Esophagus squamous epithelium (tissue), 5 donors: ENCODE data around the gene CAMK1G. TPM values are rescaled to one million over a fixed set of nuclear protein-coding genes. Genes with fewer than 3 reads are reported as not detected.
A peak's percentile ranks its signal among the peaks of the same experiment; 100 is the strongest.

Experiments used
- DNase-seq: peaks from one replicate; lab custom pipeline; 2025; lab: John Stamatoyannopoulos, UW
- H3K27ac ChIP-seq, 4 donors: fragments of 200-600 bp; sonication (generic); one replicate each; pipeline ENCODE4 v1.5.1; 2016 to 2019; ENCODE audit warnings: mild to moderate bottlenecking in 1 of 4
- H3K27me3 ChIP-seq, 4 donors: fragments of 200-600 bp; sonication (generic); 1 replicate in 3 of 4; 2 replicates in 1 of 4; pipeline versions ENCODE4 v1.5.1 to v1.6.0; 2017 to 2021; ENCODE audit warnings: antibody characterized with exemption in 1 of 4
- H3K36me3 ChIP-seq, 3 donors: fragments of 200-600 bp; sonication (generic); one replicate each; pipeline ENCODE4 v1.5.1; 2016 to 2019
- H3K4me1 ChIP-seq, 3 donors: fragments of 200-600 bp; sonication (generic); one replicate each; pipeline ENCODE4 v1.5.1; 2017 to 2019
- H3K4me3 ChIP-seq, 4 donors: fragments of 200-600 bp; sonication (generic); 1 replicate in 3 of 4; 2 replicates in 1 of 4; pipeline ENCODE4 v1.5.1; 2016 to 2019; ENCODE audit warnings: mild to moderate bottlenecking in 2 of 4, moderate library complexity in 1 of 4
- H3K9me3 ChIP-seq, 3 donors: fragments of 200-600 bp; sonication (generic); one replicate each; pipeline ENCODE4 v1.5.1; 2016 to 2019
- POLR2A ChIP-seq, 4 donors: fragments of 450-650 bp; IDR thresholded peaks; one replicate each; pipeline ENCODE4 v1.6.1; 2017; ENCODE audit warnings: antibody characterized with exemption in 4 of 4, mild to moderate bottlenecking in 4 of 4, moderate library complexity in 3 of 4
- WGBS, 2 donors: methylation state at CpG; one replicate each; pipeline ENCODE4 v1.1.5; 2018; 5-methylcytosine and 5-hydroxymethylcytosine counted together
- intact Hi-C: fragments of 100-400 bp; cut with DNase I; formaldehyde crosslinking; loops from one replicate; pipeline ENCODE4 v1.15.0; 2022
- total RNA-seq, 4 donors: library from RNA; depleted of rRNA; stranded (reverse); fragments of >200 nt; gene quantifications; one replicate each; pipeline ENCODE4 v1.1.0, GENCODE V29; 2016
- TF ChIP-seq, protein P1 (sequence below), 6 experiments: fragments of 450-650 bp in 4 of 6; fragments of 200-600 bp in 2 of 6; sonication (generic) in 2 of 6; IDR thresholded peaks; one replicate each; pipeline ENCODE4 v1.5.1; 2016 to 2019; ENCODE audit warnings: antibody characterized with exemption in 6 of 6, mild to moderate bottlenecking in 4 of 6, moderate library complexity in 4 of 6
- donor health status: DM: yes; HTN: yes; CAD: no.

Gene CAMK1G
- total RNA-seq, 4 donors from 2014 or later: 0.19 TPM; not detected in 3

- Histone ChIP-seq H3K36me3 (no peaks in the 10 kb centered on the region), H3K4me3 (peak overlapping the region in 1 of 4 donors; percentile 42), H3K27me3 (peaks cover 0 to 23% (median 0%) of the 10 kb centered on the region in 4 donors), H3K27ac (no peak overlapping the region), H3K4me1 (peaks cover 6 to 51% (median 12%) of the 10 kb centered on the region in 3 donors), H3K9me3 (no peaks in the 10 kb centered on the region)
- TF ChIP-seq POLR2A (IDR thresholded peaks at IDR 0.05): no peak
- TF ChIP-seq, protein P1, sequence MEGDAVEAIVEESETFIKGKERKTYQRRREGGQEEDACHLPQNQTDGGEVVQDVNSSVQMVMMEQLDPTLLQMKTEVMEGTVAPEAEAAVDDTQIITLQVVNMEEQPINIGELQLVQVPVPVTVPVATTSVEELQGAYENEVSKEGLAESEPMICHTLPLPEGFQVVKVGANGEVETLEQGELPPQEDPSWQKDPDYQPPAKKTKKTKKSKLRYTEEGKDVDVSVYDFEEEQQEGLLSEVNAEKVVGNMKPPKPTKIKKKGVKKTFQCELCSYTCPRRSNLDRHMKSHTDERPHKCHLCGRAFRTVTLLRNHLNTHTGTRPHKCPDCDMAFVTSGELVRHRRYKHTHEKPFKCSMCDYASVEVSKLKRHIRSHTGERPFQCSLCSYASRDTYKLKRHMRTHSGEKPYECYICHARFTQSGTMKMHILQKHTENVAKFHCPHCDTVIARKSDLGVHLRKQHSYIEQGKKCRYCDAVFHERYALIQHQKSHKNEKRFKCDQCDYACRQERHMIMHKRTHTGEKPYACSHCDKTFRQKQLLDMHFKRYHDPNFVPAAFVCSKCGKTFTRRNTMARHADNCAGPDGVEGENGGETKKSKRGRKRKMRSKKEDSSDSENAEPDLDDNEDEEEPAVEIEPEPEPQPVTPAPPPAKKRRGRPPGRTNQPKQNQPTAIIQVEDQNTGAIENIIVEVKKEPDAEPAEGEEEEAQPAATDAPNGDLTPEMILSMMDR (IDR thresholded peaks at IDR 0.05): peak; percentile 76 to 87 (median 84)
- intact Hi-C loops: loop anchor here (10.0 kb wide), 1 partner anchor 55 kb away; no protein-coding TSS in a partner anchor
- DNase-seq: no peak
- WGBS, 2 donors: 6 to 7% methylated on average over 9 of the region's 9 CpGs
Observed at GRCh38 chr1:209569455-209570207, 13.9 kb upstream of the CAMK1G start.

DNA sequence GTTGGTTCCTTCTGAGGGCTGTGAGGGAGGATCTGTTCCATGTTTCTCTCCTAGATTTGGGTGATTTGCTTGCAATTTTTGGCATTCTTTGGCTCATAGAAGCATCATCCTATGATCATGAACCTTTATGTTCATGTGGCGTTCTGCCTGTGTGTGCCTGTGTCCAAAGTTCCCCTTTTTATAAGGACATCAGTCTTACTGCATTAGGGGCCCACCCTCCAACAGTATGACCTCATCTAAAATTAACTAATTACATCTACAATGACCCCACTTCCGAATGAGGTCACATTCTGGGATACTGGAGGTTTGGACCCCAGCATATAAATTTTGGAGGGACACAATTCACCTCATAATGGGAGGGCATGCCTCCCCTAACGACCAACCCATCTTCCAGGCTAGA, 12.8 kb upstream of the CAMK1G start:
- WGBS, 2 donors: 59 to 61% methylated on average over 3 of the region's 3 CpGs
- Histone ChIP-seq H3K27me3 (peaks cover 0 to 22% (median 0%) of the 10 kb centered on the region in 4 donors), H3K4me1 (peaks cover 0 to 40% (median 7%) of the 10 kb centered on the region in 3 donors), H3K9me3 (no peaks in the 10 kb centered on the region), H3K36me3 (no peaks in the 10 kb centered on the region), H3K4me3 (no peak overlapping the region), H3K27ac (no peak overlapping the region)
- intact Hi-C loops: loop anchor here (10.0 kb wide), 1 partner anchor 54 kb away; no protein-coding TSS in a partner anchor
- DNase-seq: no peak
- TF ChIP-seq, protein P1 (IDR thresholded peaks at IDR 0.05): no peak
- no peak for TF ChIP-seq POLR2A (IDR thresholded peaks at IDR 0.05)

GRCh38 chr1:209576392-209577197, 6.9 kb upstream of the CAMK1G start:
- no peak overlapping the region for H3K27ac ChIP-seq
- peaks cover 0 to 46% (median 0%) of the 10 kb centered on the region in 4 donors for H3K27me3 ChIP-seq
- H3K9me3 ChIP-seq: no peaks in the 10 kb centered on the region
- 15 to 22% methylated on average over 10 to 12 of the region's 12 CpGs for WGBS, 2 donors
- TF ChIP-seq, protein P1 (IDR thresholded peaks at IDR 0.05): peak; percentile 80 to 93 (median 87)
- TF ChIP-seq POLR2A (IDR thresholded peaks at IDR 0.05): no peak
- H3K36me3 ChIP-seq: no peaks in the 10 kb centered on the region
- intact Hi-C loops: loop anchor here (10.0 kb wide), 1 partner anchor 48 kb away; no protein-coding TSS in a partner anchor
- peaks cover 0 to 5% (median 0%) of the 10 kb centered on the region in 3 donors for H3K4me1 ChIP-seq
- H3K4me3 ChIP-seq: no peak overlapping the region
- no peak for DNase-seq

- TF ChIP-seq POLR2A (IDR thresholded peaks at IDR 0.05): no peak
- TF ChIP-seq, protein P1 (IDR thresholded peaks at IDR 0.05): no peak
- no peak overlapping the region for H3K4me3 ChIP-seq
- peaks cover 0 to 54% (median 0%) of the 10 kb centered on the region in 4 donors for H3K27me3 ChIP-seq
- WGBS, 2 donors: 74 to 92% methylated on average over 3 of the region's 3 CpGs
- H3K36me3 ChIP-seq: no peaks in the 10 kb centered on the region
- H3K4me1 ChIP-seq: peaks cover 0 to 5% (median 0%) of the 10 kb centered on the region in 3 donors
- intact Hi-C loops: loop anchor here (10.0 kb wide), 1 partner anchor 47 kb away; no protein-coding TSS in a partner anchor
- no peak for DNase-seq
- H3K9me3 ChIP-seq: no peaks in the 10 kb centered on the region
- no peak overlapping the region for H3K27ac ChIP-seq
Observed at GRCh38 chr1:209577346-209577745, 6.2 kb upstream of the CAMK1G start.
